A549 (cell line): ENCODE results near the gene SFRP4. TPM values are rescaled to one million over a fixed set of nuclear protein-coding genes. Genes with fewer than 3 reads are reported as not detected.

Experiments
- ATAC-seq, 2 experiments: fragments of 200-7000 bp in 1 of 2; fragments of >200 bp in 1 of 2; cut with Nextera tagmentation in 1 of 2; cut with Tn5 transposase in 1 of 2; 3 replicates each; pipeline versions ENCODE4 v1.8.0 to v1.9.1; 2018 to 2020; ENCODE audit warnings: mild to moderate bottlenecking in 1 of 2, moderate library complexity in 1 of 2
- CTCF ChIA-PET: fragments of 300-600 bp; sonication (Branson Sonifier 250); formaldehyde crosslinking; extraction: SDS; loops from one replicate; lab custom pipeline; 2021; ENCODE audit warnings: antibody characterized with exemption, inconsistent platforms; lab: Yijun Ruan, JAX
- POLR2A ChIA-PET: fragments of 350-600 bp; formaldehyde crosslinking; extraction: SDS; loops from one replicate; lab custom pipeline; 2021; ENCODE audit warnings: antibody characterized with exemption, inconsistent platforms; lab: Yijun Ruan, JAX
- DNase-seq, 2 experiments: peaks; one replicate each; pipeline versions ENCODE4 v3.0.0 to v3.0.0-alpha.2; 2011 to 2016; ENCODE audit warnings: low read depth in 1 of 2, low spot score in 1 of 2
- FAIRE-seq: peaks from 2 replicates; lab custom pipeline; 2011; peaks lifted over from hg19 to GRCh38; lab: Jason Lieb, UNC
- H3K27ac ChIP-seq, 2 experiments: fragments of >200 bp; sonication (Bioruptor Twin); formaldehyde crosslinking; 3 replicates each; pipeline ENCODE4 v1.5.1; 2016 to 2017
- H3K4me1 ChIP-seq: fragments of >200 bp; sonication (Bioruptor Twin); formaldehyde crosslinking; 3 replicates; pipeline ENCODE4 v1.6.1; 2016
- H3K4me2 ChIP-seq: fragments of >200 bp; sonication (Bioruptor Twin); formaldehyde crosslinking; 3 replicates; pipeline ENCODE4 v1.6.1; 2016
- H3K4me3 ChIP-seq: fragments of >200 bp; sonication (Bioruptor Twin); formaldehyde crosslinking; 3 replicates; pipeline ENCODE4 v1.5.1; 2016
- H3K9me3 ChIP-seq: fragments of >200 bp; sonication (Bioruptor Twin); formaldehyde crosslinking; 3 replicates; pipeline ENCODE4 v1.6.1; 2016
- BHLHE40 ChIP-seq: IDR thresholded peaks from 2 replicates; pipeline ENCODE4 v1.6.1; 2012; ENCODE audit warnings: low read depth, low read length, inconsistent platforms
- CHD4 ChIP-seq: fragments of 200-600 bp; sonication (generic); IDR thresholded peaks from 2 replicates; pipeline ENCODE4 v1.6.1; 2016; ENCODE audit warnings: antibody characterized with exemption, mild to moderate bottlenecking, borderline replicate concordance
- EHF ChIP-seq: fragments of 250-450 bp; sonication (Bioruptor Pico); IDR thresholded peaks from 2 replicates; pipeline ENCODE4 v1.5.0; 2020; ENCODE audit warnings: mild to moderate bottlenecking
- EHMT2 ChIP-seq: fragments of 200-600 bp; sonication (generic); IDR thresholded peaks from 2 replicates; pipeline ENCODE4 v1.6.1; 2016; ENCODE audit warnings: antibody characterized with exemption, low read depth, mild to moderate bottlenecking, moderate library complexity
- EP300 ChIP-seq, 2 experiments: fragments of >200 bp; sonication (Bioruptor Twin); formaldehyde crosslinking; IDR thresholded peaks; 2 replicates in 1 of 2; 3 replicates in 1 of 2; pipeline ENCODE4 v1.6.1; 2016 to 2017
- FOSL2 ChIP-seq, 2 experiments: fragments of 450-650 bp in 1 of 2; fragments of >200 bp in 1 of 2; sonication (Bioruptor Twin) in 1 of 2; formaldehyde crosslinking; IDR thresholded peaks; 2 replicates each; pipeline versions ENCODE4 v1.5.0 to v1.6.1; 2016 to 2020; ENCODE audit warnings: mild to moderate bottlenecking in 1 of 2, moderate library complexity in 1 of 2
- GATA3 ChIP-seq: IDR thresholded peaks from 2 replicates; pipeline ENCODE4 v1.6.1; 2012; ENCODE audit warnings: borderline replicate concordance
- HES2 ChIP-seq: fragments of >200 bp; sonication (Bioruptor Twin); formaldehyde crosslinking; IDR thresholded peaks from 2 replicates; pipeline ENCODE4 v1.6.1; 2016
- HOXA7 ChIP-seq: fragments of 250-450 bp; sonication (Bioruptor Pico); IDR thresholded peaks from 2 replicates; pipeline ENCODE4 v1.5.0; 2020; ENCODE audit warnings: mild to moderate bottlenecking, moderate library complexity
- HOXB13 ChIP-seq: fragments of 250-450 bp; sonication (Bioruptor Pico); IDR thresholded peaks from 2 replicates; pipeline ENCODE4 v1.5.0; 2020; ENCODE audit warnings: low read depth, mild to moderate bottlenecking, moderate library complexity
- MYC ChIP-seq: IDR thresholded peaks from 2 replicates; pipeline ENCODE4 v1.6.1; 2012; ENCODE audit warnings: mild to moderate bottlenecking, inconsistent platforms, low read length, improper control_type of control experiment, borderline replicate concordance
- POLR2A ChIP-seq: IDR thresholded peaks from 2 replicates; pipeline ENCODE4 v1.6.1; 2012; ENCODE audit warnings: mild to moderate bottlenecking, low read length
- POLR2AphosphoS2 ChIP-seq: conservative IDR thresholded peaks from 2 replicates; pipeline ENCODE4 v1.6.1; 2012; ENCODE audit warnings: low read length, improper control_type of control experiment, inconsistent platforms
- RAD21 ChIP-seq, 2 experiments: fragments of >200 bp in 1 of 2; sonication (Bioruptor Twin) in 1 of 2; formaldehyde crosslinking in 1 of 2; IDR thresholded peaks in 1 of 2; conservative IDR thresholded peaks in 1 of 2; 2 replicates in 1 of 2; 3 replicates in 1 of 2; pipeline ENCODE4 v1.6.1; 2012 to 2018; ENCODE audit warnings: inconsistent platforms in 1 of 2
- RCOR1 ChIP-seq: fragments of 150-350 bp; IDR thresholded peaks from 2 replicates; pipeline ENCODE4 v1.6.1; 2014; ENCODE audit warnings: antibody characterized with exemption, low read length, low read depth
- SMC3 ChIP-seq: fragments of >200 bp; sonication (Bioruptor Twin); formaldehyde crosslinking; IDR thresholded peaks from 3 replicates; pipeline ENCODE4 v1.6.1; 2018; ENCODE audit warnings: inconsistent platforms
- TP53 ChIP-seq: fragments of 250-450 bp; sonication (Bioruptor Pico); IDR thresholded peaks from 2 replicates; pipeline ENCODE4 v1.5.0; 2021; ENCODE audit warnings: mild to moderate bottlenecking, moderate library complexity
- ZNF302 ChIP-seq: fragments of 250-450 bp; sonication (Bioruptor Pico); IDR thresholded peaks from 2 replicates; pipeline ENCODE4 v1.9.0; 2021; ENCODE audit warnings: inconsistent platforms, mild to moderate bottlenecking, moderate library complexity
- WGBS: methylation state at CpG from one replicate; pipeline ENCODE4 v1.1.6; 2017; ENCODE audit errors: missing lambda C conversion rate; 5-methylcytosine and 5-hydroxymethylcytosine counted together
- polyA plus RNA-seq, 4 experiments: library from polyadenylated mRNA; depleted of rRNA in 3 of 4; stranded (reverse); fragments of >200 nt; fragmentation: RNase III in 1 of 4; extraction: RNeasy Plus Mini Kit Qiagen cat#74134 plus additional on column Dnase treatment in 1 of 4; gene quantifications; 2 replicates in 3 of 4; 3 replicates in 1 of 4; pipeline ENCODE4 v1.2.3, GENCODE V29; 2011 to 2017
- TF ChIP-seq, protein P1 (sequence below): fragments of 450-650 bp; IDR thresholded peaks from 2 replicates; pipeline ENCODE4 v1.6.1; 2014; ENCODE audit warnings: antibody characterized with exemption
- TF ChIP-seq, protein P2 (sequence below): IDR thresholded peaks from 2 replicates; pipeline ENCODE4 v1.6.1; 2012

SFRP4 gene
- polyA plus RNA-seq, 2 of the 4 experiments (the other 2 are of a cell fraction): 7.4 to 11.9 TPM

- Histone ChIP-seq H3K4me3 (no peak overlapping the region), H3K4me1 (peaks cover 44% of the 10 kb centered on the region), H3K27ac (no peak overlapping the region), H3K4me2 (no peak overlapping the region), H3K9me3 (peaks cover 12% of the 10 kb centered on the region; the same call in 2 of the 3 replicates)
- CTCF ChIA-PET: interaction anchor here (1.2 to 1.6 kb wide), 2 partner anchors 11 to 16 kb away, joined by 4 to 5 read pairs; partner anchors contain the start of gene SFRP4
- TF ChIP-seq POLR2A: no peak
- TF ChIP-seq HOXB13 (CRISPR knock-in tag): no peak
- 72% methylated on average over 2 of the region's 2 CpGs for WGBS
- POLR2A ChIA-PET: no interaction called here
- DNase-seq: no peak
- no peak for FAIRE-seq
- ATAC-seq: no peak
Observed at GRCh38 chr7:37932543-37932942, 15.9 kb upstream of the SFRP4 start.

GRCh38 chr7:37930226-37930948, 13.8 kb upstream of the SFRP4 start:
- ChIA-PET POLR2A (interaction anchor here (1.2 to 1.3 kb wide), 3 partner anchors 9 to 247 kb away, joined by 3 to 5 read pairs (median 3); no protein-coding TSS in a partner anchor), CTCF (interaction anchor here (1.0 to 3.4 kb wide), 2 partner anchors 12 to 285 kb away, joined by 3 to 23 read pairs; partner anchors contain the start of genes EPDR1 and SFRP4)
- H3K4me3 ChIP-seq: no peak overlapping the region
- peaks cover 50% of the 10 kb centered on the region for H3K4me1 ChIP-seq
- peaks cover 15% of the 10 kb centered on the region for H3K9me3 ChIP-seq
- no peak for FAIRE-seq
- TF ChIP-seq GATA3 (peak; percentile 16; the same call in 1 of the 2 replicates), ZNF302 (CRISPR knock-in tag) (no peak)
- WGBS: 39% methylated on average over 5 of the region's 5 CpGs
- peak in 1 of 2 experiments; percentile 29 for DNase-seq
- H3K4me2 ChIP-seq: peak overlapping the region; percentile 65
- ATAC-seq: peak; percentile 86 to 87
- peak overlapping the region; percentile 47 to 79; a peak in 4 of 6 replicates for H3K27ac ChIP-seq

DNA sequence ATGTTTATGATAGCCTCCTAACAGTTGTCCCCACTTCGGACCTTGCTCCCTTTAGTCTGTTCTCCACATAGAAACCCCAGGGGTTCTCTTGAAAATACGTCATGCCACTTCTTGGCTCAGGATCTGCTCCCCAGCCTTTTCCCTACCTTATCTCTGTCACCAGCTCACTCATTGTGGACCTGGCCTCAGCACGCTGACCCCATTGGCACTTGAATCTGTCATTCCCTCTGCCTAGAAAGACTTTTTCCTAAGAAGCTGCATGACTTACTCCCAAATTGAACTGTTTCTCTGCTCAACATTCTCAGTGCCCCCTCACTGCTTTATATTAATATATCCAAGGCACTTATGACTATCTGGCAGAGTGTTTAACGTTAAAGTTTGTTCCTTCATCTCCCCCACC, 12.3 kb upstream of the SFRP4 start:
- Histone ChIP-seq H3K27ac (peak overlapping the region in 1 of 2 experiments; percentile 1; a peak in 1 of 6 replicates), H3K4me3 (no peak overlapping the region), H3K4me2 (0 out of 3 replicates have a peak overlapping the region, but pooled peaks have one; percentile 65), H3K9me3 (peaks cover 22% of the 10 kb centered on the region), H3K4me1 (peaks cover 50% of the 10 kb centered on the region)
- ChIA-PET POLR2A (no interaction called here), CTCF (interaction anchor here (1.4 to 3.4 kb wide), 2 partner anchors 11 to 17 kb away, joined by 3 to 23 read pairs; partner anchors contain the start of genes EPDR1 and SFRP4)
- ATAC-seq (no peak), DNase-seq (no peak), FAIRE-seq (no peak)
- TF ChIP-seq EP300 (IDR thresholded peaks at IDR 0.05) (no peak), POLR2AphosphoS2 (no peak), RAD21 (conservative IDR thresholded peaks at IDR 0.05 in 1 of 2, IDR thresholded peaks at IDR 0.05 in 1 of 2) (no peak), FOSL2 (IDR thresholded peaks at IDR 0.05) (no peak), FOSL2 (CRISPR knock-in tag; IDR thresholded peaks at IDR 0.05) (no peak), SMC3 (no peak), RCOR1 (no peak), CHD4 (no peak), MYC (no peak), TP53 (CRISPR knock-in tag) (no peak), BHLHE40 (no peak), EHMT2 (no peak), EHF (CRISPR knock-in tag) (no peak), HES2 (no peak), HOXA7 (CRISPR knock-in tag) (no peak)
- TF ChIP-seq, protein P1, sequence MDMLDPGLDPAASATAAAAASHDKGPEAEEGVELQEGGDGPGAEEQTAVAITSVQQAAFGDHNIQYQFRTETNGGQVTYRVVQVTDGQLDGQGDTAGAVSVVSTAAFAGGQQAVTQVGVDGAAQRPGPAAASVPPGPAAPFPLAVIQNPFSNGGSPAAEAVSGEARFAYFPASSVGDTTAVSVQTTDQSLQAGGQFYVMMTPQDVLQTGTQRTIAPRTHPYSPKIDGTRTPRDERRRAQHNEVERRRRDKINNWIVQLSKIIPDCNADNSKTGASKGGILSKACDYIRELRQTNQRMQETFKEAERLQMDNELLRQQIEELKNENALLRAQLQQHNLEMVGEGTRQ: no peak
- TF ChIP-seq, protein P2, sequence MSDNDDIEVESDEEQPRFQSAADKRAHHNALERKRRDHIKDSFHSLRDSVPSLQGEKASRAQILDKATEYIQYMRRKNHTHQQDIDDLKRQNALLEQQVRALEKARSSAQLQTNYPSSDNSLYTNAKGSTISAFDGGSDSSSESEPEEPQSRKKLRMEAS: no peak
- WGBS: 97% methylated on average over 4 of the region's 4 CpGs
